Activated naive CD4-positive, alpha-beta T cell treated with anti-CD3 and anti-CD28 coated beads, Interleukin-2, amount 50 U/mL, for 24 hours (primary cell): ENCODE measurements around the gene HES7.
"Not testable (repeated sequence)": the region's sequence is repeated elsewhere in the genome, so short reads cannot be mapped to it uniquely, and the experiment has no call there.

ENCODE experiments used
- H3K27ac Mint-ChIP-seq: one replicate; pipeline ENCODE4 v1.8.0; 2021; ENCODE audit warnings: mild to moderate bottlenecking, mixed read lengths
- H3K27me3 Mint-ChIP-seq: one replicate; pipeline ENCODE4 v1.8.0; 2021; ENCODE audit warnings: mixed read lengths
- H3K36me3 Mint-ChIP-seq: one replicate; pipeline ENCODE4 v1.8.0; 2021; ENCODE audit warnings: mixed read lengths
- H3K4me1 Mint-ChIP-seq: one replicate; pipeline ENCODE4 v1.8.0; 2021; ENCODE audit warnings: mixed read lengths
- H3K4me3 Mint-ChIP-seq: one replicate; pipeline ENCODE4 v1.8.0; 2021; ENCODE audit warnings: mild to moderate bottlenecking, mixed read lengths
- H3K9me3 Mint-ChIP-seq: one replicate; pipeline ENCODE4 v1.8.0; 2021; ENCODE audit warnings: mixed read lengths

Gene HES7

GRCh38 chr17:8081876-8082275 is 42.0 kb downstream of the HES7 start:
- no peak overlapping the region for H3K27ac Mint-ChIP-seq
- peaks cover 15% of the 10 kb centered on the region for H3K4me1 Mint-ChIP-seq
- no peaks in the 10 kb centered on the region for H3K27me3 Mint-ChIP-seq
- H3K9me3 Mint-ChIP-seq, result no peaks in the 10 kb centered on the region
- no peaks in the 10 kb centered on the region for H3K36me3 Mint-ChIP-seq
- peak overlapping the region; percentile 51 for H3K4me3 Mint-ChIP-seq

- H3K4me3 Mint-ChIP-seq, result no peak overlapping the region
- H3K27ac Mint-ChIP-seq, result no peak overlapping the region
- H3K4me1 Mint-ChIP-seq, result peaks cover 15% of the 10 kb centered on the region
- H3K36me3 Mint-ChIP-seq, result no peaks in the 10 kb centered on the region
- H3K27me3 Mint-ChIP-seq, result no peaks in the 10 kb centered on the region
- H3K9me3 Mint-ChIP-seq, result no peaks in the 10 kb centered on the region
Observed at GRCh38 chr17:8080799-8081219, 43.1 kb downstream of the HES7 start.

- H3K9me3 Mint-ChIP-seq, result no peaks in the 10 kb centered on the region
- H3K36me3 Mint-ChIP-seq, result no peaks in the 10 kb centered on the region
- peaks cover 15% of the 10 kb centered on the region for H3K4me1 Mint-ChIP-seq
- no peaks in the 10 kb centered on the region for H3K27me3 Mint-ChIP-seq
- peak overlapping the region; percentile 93 for H3K4me3 Mint-ChIP-seq
- no peak overlapping the region for H3K27ac Mint-ChIP-seq
Observed at GRCh38 chr17:8080208-8080798, 43.6 kb downstream of the HES7 start.

- Mint-ChIP-seq H3K27me3 (peaks cover 5% of the 10 kb centered on the region), H3K4me1 (peaks cover 20% of the 10 kb centered on the region), H3K4me3 (peak overlapping the region; percentile 93), H3K27ac (peak overlapping the region; percentile 84), H3K36me3 (no peaks in the 10 kb centered on the region), H3K9me3 (no peaks in the 10 kb centered on the region)
Observed at GRCh38 chr17:8079291-8080207, 44.4 kb downstream of the HES7 start.

GRCh38 chr17:8077939-8078338 is 46.0 kb downstream of the HES7 start:
- H3K27me3 Mint-ChIP-seq, result peaks cover 14% of the 10 kb centered on the region
- H3K27ac Mint-ChIP-seq, result peak overlapping the region; percentile 19
- not testable (repeated sequence) for H3K9me3 Mint-ChIP-seq, H3K36me3 Mint-ChIP-seq
- H3K4me3 Mint-ChIP-seq, result peak overlapping the region; percentile 15
- H3K4me1 Mint-ChIP-seq, result peaks cover 32% of the 10 kb centered on the region

- Mint-ChIP-seq H3K4me1 (peaks cover 35% of the 10 kb centered on the region), H3K27ac (peak overlapping the region; percentile 68), H3K27me3 (peaks cover 19% of the 10 kb centered on the region), H3K4me3 (no peak overlapping the region), H3K9me3 (no peaks in the 10 kb centered on the region), H3K36me3 (no peaks in the 10 kb centered on the region)
Observed at GRCh38 chr17:8076502-8077266, 47.2 kb downstream of the HES7 start.

GRCh38 chr17:8075574-8076342 is 48.1 kb downstream of the HES7 start:
- Mint-ChIP-seq H3K4me3 (no peak overlapping the region), H3K27me3 (peaks cover 20% of the 10 kb centered on the region), H3K27ac (no peak overlapping the region), H3K36me3 (no peaks in the 10 kb centered on the region), H3K9me3 (no peaks in the 10 kb centered on the region), H3K4me1 (peaks cover 32% of the 10 kb centered on the region)

GRCh38 chr17:8075081-8075480 is 48.8 kb downstream of the HES7 start:
- Mint-ChIP-seq H3K27ac (peak overlapping the region; percentile 42), H3K27me3 (peaks cover 22% of the 10 kb centered on the region), H3K9me3 (no peaks in the 10 kb centered on the region), H3K36me3 (no peaks in the 10 kb centered on the region), H3K4me1 (peaks cover 31% of the 10 kb centered on the region), H3K4me3 (peak overlapping the region; percentile 40)

- no peaks in the 10 kb centered on the region for H3K9me3 Mint-ChIP-seq
- peaks cover 22% of the 10 kb centered on the region for H3K27me3 Mint-ChIP-seq
- peak overlapping the region; percentile 40 for H3K4me3 Mint-ChIP-seq
- H3K27ac Mint-ChIP-seq, result no peak overlapping the region
- H3K4me1 Mint-ChIP-seq, result peaks cover 26% of the 10 kb centered on the region
- no peaks in the 10 kb centered on the region for H3K36me3 Mint-ChIP-seq
Observed at GRCh38 chr17:8074554-8074953, 49.4 kb downstream of the HES7 start.

- H3K27ac Mint-ChIP-seq, result peak overlapping the region; percentile 87
- H3K9me3 Mint-ChIP-seq, result no peaks in the 10 kb centered on the region
- peak overlapping the region; percentile 85 for H3K4me3 Mint-ChIP-seq
- H3K4me1 Mint-ChIP-seq, result peaks cover 22% of the 10 kb centered on the region
- no peaks in the 10 kb centered on the region for H3K36me3 Mint-ChIP-seq
- H3K27me3 Mint-ChIP-seq, result peaks cover 22% of the 10 kb centered on the region
Observed at GRCh38 chr17:8073627-8074484, 50.0 kb downstream of the HES7 start.

- H3K27me3 Mint-ChIP-seq, result peaks cover 22% of the 10 kb centered on the region
- H3K4me3 Mint-ChIP-seq, result peak overlapping the region; percentile 85
- H3K9me3 Mint-ChIP-seq, result no peaks in the 10 kb centered on the region
- H3K27ac Mint-ChIP-seq, result peak overlapping the region; percentile 19
- H3K4me1 Mint-ChIP-seq, result peaks cover 22% of the 10 kb centered on the region
- H3K36me3 Mint-ChIP-seq, result no peaks in the 10 kb centered on the region
Observed at GRCh38 chr17:8072729-8073461, 51.0 kb downstream of the HES7 start.

GRCh38 chr17:8072341-8072728 is 51.6 kb downstream of the HES7 start:
- peaks cover 22% of the 10 kb centered on the region for H3K4me1 Mint-ChIP-seq
- peak overlapping the region; percentile 85 for H3K4me3 Mint-ChIP-seq
- no peaks in the 10 kb centered on the region for H3K36me3 Mint-ChIP-seq
- H3K27me3 Mint-ChIP-seq, result peaks cover 22% of the 10 kb centered on the region
- no peaks in the 10 kb centered on the region for H3K9me3 Mint-ChIP-seq
- H3K27ac Mint-ChIP-seq, result peak overlapping the region; percentile 19

GRCh38 chr17:8071496-8071895 is 52.4 kb downstream of the HES7 start:
- no peaks in the 10 kb centered on the region for H3K36me3 Mint-ChIP-seq
- H3K27ac Mint-ChIP-seq, result no peak overlapping the region
- H3K9me3 Mint-ChIP-seq, result no peaks in the 10 kb centered on the region
- peaks cover 22% of the 10 kb centered on the region for H3K27me3 Mint-ChIP-seq
- H3K4me3 Mint-ChIP-seq, result no peak overlapping the region
- H3K4me1 Mint-ChIP-seq, result peaks cover 22% of the 10 kb centered on the region
